ENCODE measurements around the gene BDKRB2.

GRCh38 chr14:96260341-96260821 lies 55.7 kb downstream of the BDKRB2 start:
- TF ChIP-seq CTCF (IDR thresholded peaks at IDR 0.05 in 2 of 3, conservative IDR thresholded peaks at IDR 0.05 in 1 of 3; ENCODE audit: borderline replicate concordance in 1 of 3, insufficient read depth in 1 of 3, low read depth in 2 of 3, low read length in 2 of 3) (no peak), YY1 (IDR thresholded peaks at IDR 0.05; ENCODE audit: extremely low read depth, insufficient replicate concordance, low read depth, low read length) (no peak), ATF3 (IDR thresholded peaks at IDR 0.05) (no peak), EZH2phosphoT487 (IDR thresholded peaks at IDR 0.05; ENCODE audit: borderline replicate concordance) (no peak), SP1 (IDR thresholded peaks at IDR 0.05; ENCODE audit: low read depth) (no peak), EZH2 (IDR thresholded peaks at IDR 0.05) (no peak), SRF (IDR thresholded peaks at IDR 0.05; ENCODE audit: low read depth) (no peak), POLR2A (IDR thresholded peaks at IDR 0.05; ENCODE audit: borderline replicate concordance, extremely low read depth, insufficient read depth, insufficient read length) (no peak), EGR1 (IDR thresholded peaks at IDR 0.05; ENCODE audit: low read depth) (no peak), JUND (IDR thresholded peaks at IDR 0.05) (no peak), ZBTB33 (IDR thresholded peaks at IDR 0.05; ENCODE audit: extremely low read depth, insufficient replicate concordance, low read length) (no peak), ELF1 (IDR thresholded peaks at IDR 0.05; ENCODE audit: borderline replicate concordance, low read depth) (no peak), RAD21 (IDR thresholded peaks at IDR 0.05; ENCODE audit: low read depth) (no peak), CEBPB (IDR thresholded peaks at IDR 0.05; ENCODE audit: low read depth) (no peak)

Measured in HCT116 (cell line).